IMR-90 (cell line): ENCODE data around the gene TPO. TPM values are rescaled to one million over a fixed set of nuclear protein-coding genes. Genes with fewer than 3 reads are reported as not detected.

ENCODE experiments used
- ATAC-seq: fragments of 200-7000 bp; cut with Tn5 transposase; 2 replicates; pipeline ENCODE4 v1.9.1; 2020; ENCODE audit warnings: low read depth, mild to moderate bottlenecking, moderate library complexity
- BruUV-seq: library from RNA; stranded (reverse); fragments of 400-500 nt; replicated peaks from 2 replicates; lab custom pipeline; 2021; lab: Mats Ljungman, UMichigan
- CTCF ChIA-PET: fragments of 300-600 bp; formaldehyde crosslinking; extraction: SDS; loops from one replicate; lab custom pipeline; 2021; ENCODE audit warnings: antibody characterized with exemption; lab: Yijun Ruan, JAX
- POLR2A ChIA-PET: fragments of 300-600 bp; sonication (Branson Sonifier 250); formaldehyde crosslinking; loops from one replicate; lab custom pipeline; 2022; ENCODE audit warnings: antibody characterized with exemption; ENCODE audit not compliant: unreplicated experiment; lab: Charles Lee
- DNase-seq: peaks from one replicate; pipeline ENCODE4 v3.0.0; 2013
- H2AFZ ChIP-seq: replicated peaks from 2 replicates; pipeline ENCODE3; 2013; ENCODE audit warnings: low read length, mild to moderate bottlenecking; ENCODE audit not compliant: poor library complexity
- H2AK5ac ChIP-seq: 2 replicates; pipeline ENCODE4 v1.6.1; 2013; ENCODE audit warnings: low read depth, low read length, inconsistent platforms
- H2AK9ac ChIP-seq: replicated peaks from 2 replicates; pipeline ENCODE3; 2013; ENCODE audit warnings: mild to moderate bottlenecking, low read depth, low read length, moderate library complexity; ENCODE audit not compliant: poor library complexity
- H2BK120ac ChIP-seq: 2 replicates; pipeline ENCODE4 v1.6.1; 2013; ENCODE audit warnings: low read depth, low read length, inconsistent platforms
- H2BK15ac ChIP-seq: 3 replicates; pipeline ENCODE4 v1.6.1; 2013; ENCODE audit warnings: low read depth, low read length, inconsistent platforms
- H2BK20ac ChIP-seq: 2 replicates; pipeline ENCODE4 v1.6.1; 2013; ENCODE audit warnings: low read depth, mild to moderate bottlenecking, inconsistent platforms, low read length, moderate library complexity
- H2BK5ac ChIP-seq: 2 replicates; pipeline ENCODE4 v1.6.1; 2013; ENCODE audit warnings: mild to moderate bottlenecking, low read depth, low read length, inconsistent platforms; ENCODE audit not compliant: poor library complexity, severe bottlenecking
- H3K14ac ChIP-seq: replicated peaks from 2 replicates; pipeline ENCODE4 v1.6.1; 2013; ENCODE audit warnings: low read depth, low read length, inconsistent platforms
- H3K18ac ChIP-seq: 2 replicates; pipeline ENCODE4 v1.6.1; 2013; ENCODE audit warnings: low read depth, low read length, control low read depth
- H3K23ac ChIP-seq: 2 replicates; pipeline ENCODE4 v1.6.1; 2013; ENCODE audit warnings: low read depth, low read length, inconsistent platforms
- H3K27ac ChIP-seq: 2 replicates; pipeline ENCODE4 v1.5.1; 2013; ENCODE audit warnings: mild to moderate bottlenecking, control low read depth, low read length; ENCODE audit not compliant: insufficient read depth
- H3K27me3 ChIP-seq: 2 replicates; pipeline ENCODE4 v1.6.1; 2013; ENCODE audit warnings: low read length; ENCODE audit not compliant: control insufficient read depth, insufficient read depth
- H3K36me3 ChIP-seq: 2 replicates; pipeline ENCODE4 v1.6.1; 2013; ENCODE audit warnings: low read length, mixed read lengths; ENCODE audit not compliant: control insufficient read depth, insufficient read depth
- H3K4ac ChIP-seq: 2 replicates; pipeline ENCODE4 v1.6.1; 2013; ENCODE audit warnings: low read depth, low read length, inconsistent platforms
- H3K4me1 ChIP-seq: 2 replicates; pipeline ENCODE4 v1.6.1; 2013; ENCODE audit warnings: low read length, mixed read lengths; ENCODE audit not compliant: control insufficient read depth, insufficient read depth
- H3K4me2 ChIP-seq: 2 replicates; pipeline ENCODE4 v1.6.1; 2013; ENCODE audit warnings: low read depth, mild to moderate bottlenecking, control low read depth, low read length, moderate library complexity
- H3K4me3 ChIP-seq: 2 replicates; pipeline ENCODE4 v1.5.1; 2013; ENCODE audit warnings: low read depth, mild to moderate bottlenecking, control low read depth, low read length, moderate library complexity; ENCODE audit not compliant: insufficient read depth
- H3K56ac ChIP-seq: 2 replicates; pipeline ENCODE4 v1.6.1; 2013; ENCODE audit warnings: low read length, inconsistent platforms; ENCODE audit not compliant: insufficient read depth; ENCODE audit errors: extremely low read depth
- H3K79me1 ChIP-seq, 2 experiments: 2 replicates each; pipeline ENCODE4 v1.6.1; 2013; ENCODE audit warnings: low read length in 2 of 2, inconsistent platforms in 1 of 2, low read depth in 1 of 2
- H3K9ac ChIP-seq: 2 replicates; pipeline ENCODE4 v1.6.1; 2013; ENCODE audit warnings: low read depth, low read length, control low read depth
- H3K9me1 ChIP-seq: 2 replicates; pipeline ENCODE4 v1.6.1; 2013; ENCODE audit warnings: low read length, inconsistent platforms; ENCODE audit not compliant: insufficient read depth
- H3K9me3 ChIP-seq: 2 replicates; pipeline ENCODE4 v1.6.1; 2013; ENCODE audit warnings: low read length; ENCODE audit not compliant: control insufficient read depth, insufficient read depth
- H4K20me1 ChIP-seq: 2 replicates; pipeline ENCODE4 v1.6.1; 2013; ENCODE audit warnings: low read length, inconsistent platforms; ENCODE audit not compliant: insufficient read depth
- H4K5ac ChIP-seq: 2 replicates; pipeline ENCODE4 v1.6.1; 2013; ENCODE audit warnings: mild to moderate bottlenecking, low read depth, low read length, control low read depth
- H4K8ac ChIP-seq, 2 experiments: 2 replicates each; pipeline ENCODE4 v1.6.1; 2013; ENCODE audit warnings: low read depth in 2 of 2, low read length in 2 of 2, control low read depth in 1 of 2, inconsistent platforms in 1 of 2
- H4K91ac ChIP-seq: 2 replicates; pipeline ENCODE4 v1.6.1; 2013; ENCODE audit warnings: low read depth, low read length, inconsistent platforms; ENCODE audit not compliant: insufficient read depth
- CHD1 ChIP-seq: IDR thresholded peaks from 2 replicates; pipeline ENCODE4 v1.6.1; 2012; ENCODE audit warnings: low read depth, low read length, improper control_type of control experiment
- WGBS, 2 experiments: methylation state at CpG; one replicate each; pipeline versions ENCODE4 v1.1.5 to v1.1.7; 2013; ENCODE audit warnings: missing lambda C conversion rate in 2 of 2; ENCODE audit not compliant: insufficient read length in 1 of 2; ENCODE audit errors: extremely low coverage in 2 of 2; 5-methylcytosine and 5-hydroxymethylcytosine counted together
- dilution Hi-C: fragments of 300-500 bp; cut with HindIII; formaldehyde crosslinking; loops from one replicate; pipeline ENCODE4 v1.14.3; 2018; ENCODE audit warnings: low sequenced_read_pairs; ENCODE audit not compliant: unreplicated experiment
- in situ Hi-C: fragments of 300-500 bp; cut with MboI; formaldehyde crosslinking; loops from 3 replicates; pipeline ENCODE4 v1.14.3; 2019; ENCODE audit warnings: low sequenced_read_pairs, inconsistent platforms, mixed read lengths
- intact Hi-C: fragments of 100-400 bp; cut with micrococcal nuclease; formaldehyde crosslinking; loops from 2 replicates; pipeline ENCODE4 v1.10.0; 2022
- polyA plus RNA-seq, 3 experiments: library from polyadenylated mRNA; depleted of rRNA; stranded (reverse); fragments of >200 nt; gene quantifications; 2 replicates each; pipeline ENCODE4 v1.2.3, GENCODE V29; 2012; ENCODE audit warnings: low replicate concordance in 1 of 3
- total RNA-seq: library from RNA; depleted of rRNA; stranded (reverse); fragments of >200 nt; gene quantifications from 2 replicates; pipeline ENCODE4 v1.2.3, GENCODE V29; 2012

The TPO gene
- total and polyA plus RNA-seq, 2 of the 4 experiments (the other 2 are of a cell fraction): not detected

- H3K79me1 ChIP-seq: no peaks in the 10 kb centered on the region
- no peak overlapping the region for H2BK5ac ChIP-seq
- in situ Hi-C loops: no loop called here
- ATAC-seq: no peak
- H3K18ac ChIP-seq: no peak overlapping the region
- no peaks in the 10 kb centered on the region for H3K4me1 ChIP-seq
- no peak overlapping the region for H2BK15ac ChIP-seq
- H3K4me3 ChIP-seq: no peak overlapping the region
- no peak overlapping the region for H3K56ac ChIP-seq
- H3K4ac ChIP-seq: no peak overlapping the region
- H2BK20ac ChIP-seq: no peak overlapping the region
- no peak overlapping the region for H3K9ac ChIP-seq
- H2BK120ac ChIP-seq: no peak overlapping the region
- dilution Hi-C loops: no loop called here
- H4K20me1 ChIP-seq: no peaks in the 10 kb centered on the region
- H3K36me3 ChIP-seq: no peaks in the 10 kb centered on the region
- H4K91ac ChIP-seq: no peak overlapping the region
- H2AFZ ChIP-seq: no peak overlapping the region
- no peak for DNase-seq
- no peak overlapping the region for H3K27ac ChIP-seq
- no peak overlapping the region for H3K4me2 ChIP-seq
- TF ChIP-seq CHD1: no peak
- H3K9me1 ChIP-seq: no peaks in the 10 kb centered on the region
- no peak overlapping the region for H4K5ac ChIP-seq
- BruUV-seq: no TSS peak
- POLR2A ChIA-PET: no interaction called here
- WGBS, 2 experiments: no CpG with 5 or more reads among the region's 13 CpGs
- H2AK9ac ChIP-seq: no peak overlapping the region
- CTCF ChIA-PET: no interaction called here
- no peak overlapping the region for H3K23ac ChIP-seq
- no peaks in the 10 kb centered on the region; the same call in 1 of the 2 replicates for H3K27me3 ChIP-seq
- H4K8ac ChIP-seq: no peak overlapping the region
- intact Hi-C loops: no loop called here
- no peaks in the 10 kb centered on the region for H3K9me3 ChIP-seq
- no peak overlapping the region for H2AK5ac ChIP-seq
- H3K14ac ChIP-seq: no peak overlapping the region
Observed at GRCh38 chr2:1497122-1497611, 83.9 kb downstream of the TPO start.
